Ishikawa (cell line): ENCODE results near the gene HDGFL2.
A peak's percentile ranks its signal among the peaks of the same experiment; 100 is the strongest.

ENCODE experiments used
- CEBPB ChIP-seq: IDR thresholded peaks from 2 replicates; pipeline ENCODE4 v1.6.1; 2012
- CREB1 ChIP-seq: IDR thresholded peaks from 2 replicates; pipeline ENCODE4 v1.6.1; 2012; ENCODE audit warnings: low read depth
- EGR1 ChIP-seq: IDR thresholded peaks from 2 replicates; pipeline ENCODE4 v1.6.1; 2012
- EP300 ChIP-seq: IDR thresholded peaks from 2 replicates; pipeline ENCODE4 v1.6.1; 2012; ENCODE audit warnings: borderline replicate concordance
- FOXM1 ChIP-seq: IDR thresholded peaks from 2 replicates; pipeline ENCODE4 v1.6.1; 2012; ENCODE audit warnings: low read depth, borderline replicate concordance
- MAX ChIP-seq: IDR thresholded peaks from 2 replicates; pipeline ENCODE4 v1.6.1; 2012
- NFIC ChIP-seq: IDR thresholded peaks from 2 replicates; pipeline ENCODE4 v1.6.1; 2012
- RAD21 ChIP-seq: IDR thresholded peaks from 2 replicates; pipeline ENCODE4 v1.6.1; 2012; ENCODE audit warnings: low read depth
- REST ChIP-seq: IDR thresholded peaks from 2 replicates; pipeline ENCODE4 v1.6.1; 2012; ENCODE audit warnings: low read depth, mild to moderate bottlenecking
- TAF1 ChIP-seq: IDR thresholded peaks from 2 replicates; pipeline ENCODE4 v1.6.1; 2012; ENCODE audit warnings: low read depth, mild to moderate bottlenecking
- TCF12 ChIP-seq: IDR thresholded peaks from 2 replicates; pipeline ENCODE4 v1.6.1; 2012; ENCODE audit warnings: low read depth
- TEAD4 ChIP-seq: IDR thresholded peaks from 2 replicates; pipeline ENCODE4 v1.6.1; 2012
- USF1 ChIP-seq: IDR thresholded peaks from 2 replicates; pipeline ENCODE4 v1.6.1; 2012
- YY1 ChIP-seq: IDR thresholded peaks from 2 replicates; pipeline ENCODE4 v1.6.1; 2012; ENCODE audit warnings: low read depth
- ZBTB7A ChIP-seq: IDR thresholded peaks from 2 replicates; pipeline ENCODE4 v1.6.1; 2012; ENCODE audit warnings: low read depth

The HDGFL2 gene

GRCh38 chr19:4531562-4532165, 59.6 kb downstream of the HDGFL2 start:
- TF ChIP-seq RAD21 (no peak), TEAD4 (no peak), EGR1 (no peak), MAX (peak; percentile 85), CEBPB (no peak), ZBTB7A (no peak), CREB1 (no peak), TCF12 (no peak), NFIC (no peak), REST (no peak), EP300 (no peak), YY1 (no peak), FOXM1 (no peak), TAF1 (no peak), USF1 (0 out of 2 replicates have a peak, but pooled peaks have one; percentile 7)

- TF ChIP-seq CEBPB (no peak), USF1 (no peak), EP300 (no peak), FOXM1 (no peak)
These were observed 61.2 kb downstream of the HDGFL2 start for GRCh38 chr19:4533334-4533733.

GRCh38 chr19:4533835-4534424, 61.8 kb downstream of the HDGFL2 start:
- TF ChIP-seq YY1, result no peak
- no peak for TF ChIP-seq USF1
- no peak for TF ChIP-seq RAD21
- TF ChIP-seq EGR1, result no peak
- TF ChIP-seq REST, result no peak
- TF ChIP-seq TAF1, result no peak
- TF ChIP-seq EP300, result no peak
- no peak for TF ChIP-seq TCF12
- TF ChIP-seq CREB1, result no peak
- TF ChIP-seq NFIC, result no peak
- no peak for TF ChIP-seq FOXM1
- TF ChIP-seq ZBTB7A, result no peak
- TF ChIP-seq TEAD4, result no peak
- no peak for TF ChIP-seq CEBPB
- no peak for TF ChIP-seq MAX

GRCh38 chr19:4534836-4535658, 63.0 kb downstream of the HDGFL2 start, which contains the start of gene PLIN5:
Gene PLIN5 (minus strand): TSS chr19:4535224. CDS start chr19:4534074, 1,150 bp downstream.
- TF ChIP-seq TCF12, result peak; percentile 12; the same call in 1 of the 2 replicates
- TF ChIP-seq EP300, result no peak
- peak; percentile 91 for TF ChIP-seq ZBTB7A
- peak; percentile 86 for TF ChIP-seq EGR1
- no peak for TF ChIP-seq RAD21
- TF ChIP-seq NFIC, result peak; percentile 76
- TF ChIP-seq REST, result no peak
- TF ChIP-seq YY1, result no peak
- no peak for TF ChIP-seq TAF1
- TF ChIP-seq USF1, result peak; percentile 45
- no peak for TF ChIP-seq CEBPB
